LNCaP clone FGC (cell line): Measurements from ENCODE around the gene HS6ST2.

Experiments
- DNase-seq: peaks from one replicate; pipeline ENCODE4 v3.0.0-alpha.2; 2011; ENCODE audit warnings: low read depth
- H3K4me3 ChIP-seq: 2 replicates; pipeline ENCODE4 v1.5.1; 2011; ENCODE audit warnings: mild to moderate bottlenecking, low read depth, low read length, control low read depth
- TF ChIP-seq, protein P1 (sequence below): IDR thresholded peaks from 2 replicates; pipeline ENCODE4 v1.5.1; 2012; ENCODE audit warnings: mild to moderate bottlenecking; ENCODE audit not compliant: control insufficient read depth, insufficient read depth; ENCODE audit errors: extremely low read depth

HS6ST2 gene

DNA sequence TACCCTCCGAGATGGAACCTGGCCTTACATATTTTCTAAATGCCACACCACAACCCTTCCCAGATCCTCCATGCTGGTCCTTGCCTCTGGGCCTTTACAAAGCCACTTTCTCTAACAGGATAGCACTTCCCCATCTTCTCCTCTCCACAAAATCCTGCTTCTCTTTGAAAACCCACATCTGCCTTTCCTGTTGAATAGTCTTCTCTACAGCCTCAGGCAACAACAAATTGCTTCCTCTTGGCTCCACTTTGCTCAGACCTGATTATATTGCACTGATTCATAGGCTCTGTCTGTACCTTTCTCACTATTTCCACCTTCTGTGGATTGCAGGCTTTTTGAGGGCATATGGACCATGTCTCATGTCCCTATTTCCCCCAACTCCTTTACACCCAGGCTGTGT lies 265.9 kb downstream of the HS6ST2 start:
- H3K4me3 ChIP-seq = no peak overlapping the region
- no peak for DNase-seq
- TF ChIP-seq, protein P1, sequence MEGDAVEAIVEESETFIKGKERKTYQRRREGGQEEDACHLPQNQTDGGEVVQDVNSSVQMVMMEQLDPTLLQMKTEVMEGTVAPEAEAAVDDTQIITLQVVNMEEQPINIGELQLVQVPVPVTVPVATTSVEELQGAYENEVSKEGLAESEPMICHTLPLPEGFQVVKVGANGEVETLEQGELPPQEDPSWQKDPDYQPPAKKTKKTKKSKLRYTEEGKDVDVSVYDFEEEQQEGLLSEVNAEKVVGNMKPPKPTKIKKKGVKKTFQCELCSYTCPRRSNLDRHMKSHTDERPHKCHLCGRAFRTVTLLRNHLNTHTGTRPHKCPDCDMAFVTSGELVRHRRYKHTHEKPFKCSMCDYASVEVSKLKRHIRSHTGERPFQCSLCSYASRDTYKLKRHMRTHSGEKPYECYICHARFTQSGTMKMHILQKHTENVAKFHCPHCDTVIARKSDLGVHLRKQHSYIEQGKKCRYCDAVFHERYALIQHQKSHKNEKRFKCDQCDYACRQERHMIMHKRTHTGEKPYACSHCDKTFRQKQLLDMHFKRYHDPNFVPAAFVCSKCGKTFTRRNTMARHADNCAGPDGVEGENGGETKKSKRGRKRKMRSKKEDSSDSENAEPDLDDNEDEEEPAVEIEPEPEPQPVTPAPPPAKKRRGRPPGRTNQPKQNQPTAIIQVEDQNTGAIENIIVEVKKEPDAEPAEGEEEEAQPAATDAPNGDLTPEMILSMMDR = no peak

DNA sequence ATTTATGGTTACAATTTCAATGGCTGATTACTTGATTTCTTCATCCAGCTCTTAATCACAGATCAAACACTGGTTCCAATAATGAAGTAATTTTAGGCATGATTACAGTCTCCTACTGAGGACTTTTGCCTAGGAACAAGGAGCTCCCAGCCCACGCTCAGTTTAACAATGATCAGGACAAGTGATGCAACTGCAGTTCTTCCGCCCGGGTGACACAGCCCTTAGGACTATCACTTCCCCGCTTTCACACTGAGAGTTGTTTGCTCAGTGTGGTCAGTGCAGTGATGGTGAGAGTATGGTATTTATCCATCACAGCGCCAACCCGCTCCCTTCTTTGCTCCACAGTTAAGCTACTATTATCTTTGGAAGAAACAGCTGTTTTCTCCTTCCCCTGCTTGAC lies 266.4 kb downstream of the HS6ST2 start:
- no peak overlapping the region for H3K4me3 ChIP-seq
- TF ChIP-seq, protein P1 = no peak
- DNase-seq = no peak

GRCh38 chrX:132689612-132690563 lies 268.5 kb downstream of the HS6ST2 start:
- TF ChIP-seq, protein P1 = no peak
- no peak overlapping the region for H3K4me3 ChIP-seq
- no peak for DNase-seq

DNA sequence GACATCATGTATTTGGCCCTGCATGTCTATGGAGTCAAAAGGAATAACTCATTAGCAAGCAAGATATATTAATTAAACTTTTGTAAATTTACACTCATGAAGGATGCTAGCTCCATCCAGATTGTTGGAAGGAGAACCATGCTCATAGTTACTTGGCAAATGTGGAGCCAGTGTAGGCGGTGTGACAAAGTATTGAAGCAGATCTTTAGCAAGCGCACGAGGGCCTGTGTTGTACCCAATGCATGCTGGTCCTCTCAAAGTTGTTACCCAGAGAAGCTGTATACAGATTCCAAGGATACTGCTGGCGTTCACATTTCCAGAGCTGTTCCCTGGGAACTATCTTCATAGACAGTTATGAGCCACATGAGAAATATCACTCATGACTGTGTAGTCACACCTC lies 273.2 kb downstream of the HS6ST2 start:
- TF ChIP-seq, protein P1 = no peak
- H3K4me3 ChIP-seq = no peak overlapping the region
- DNase-seq = no peak

DNA sequence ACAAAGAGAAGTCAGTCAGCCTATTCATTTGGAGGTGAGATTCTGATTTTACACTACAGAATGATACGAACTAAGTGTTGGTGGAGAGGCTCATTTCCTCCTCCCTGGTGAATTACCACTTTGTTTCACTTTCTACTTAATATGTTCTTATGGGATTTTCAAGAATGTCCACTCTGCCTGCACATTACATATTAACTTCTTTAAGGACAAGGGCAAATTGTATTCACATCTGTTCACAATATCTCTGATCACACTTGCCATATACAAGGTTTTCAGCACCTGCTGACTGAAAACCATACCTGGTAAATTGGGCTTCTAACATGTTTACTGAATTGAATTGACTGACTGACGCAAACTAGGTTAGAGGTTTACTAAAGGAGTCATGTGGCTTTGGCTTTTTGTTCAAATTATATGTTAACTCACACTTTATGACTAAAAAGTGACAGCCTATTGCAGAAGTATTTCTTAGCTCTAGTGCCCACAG lies 281.2 kb downstream of the HS6ST2 start:
- TF ChIP-seq, protein P1 = no peak
- DNase-seq = no peak
- H3K4me3 ChIP-seq = no peak overlapping the region

- TF ChIP-seq, protein P1 = peak; percentile 39
- H3K4me3 ChIP-seq = no peak overlapping the region
- no peak for DNase-seq
These were observed 281.8 kb downstream of the HS6ST2 start for GRCh38 chrX:132676561-132677186.
